Breast epithelium (tissue), 4 donors: Measurements from ENCODE around the gene CALU. TPM values are rescaled to one million over a fixed set of nuclear protein-coding genes. Genes with fewer than 3 reads are reported as not detected.

Experiments used
- DNase-seq, 2 donors: peaks; one replicate each; pipeline ENCODE4 v3.0.0-alpha.2; 2019; ENCODE audit warnings: low spot score in 2 of 2
- H3K27ac ChIP-seq, 2 donors: fragments of 200-600 bp; sonication (generic) in 1 of 2; one replicate each; pipeline ENCODE4 v1.5.1; 2016 to 2019; ENCODE audit warnings: mild to moderate bottlenecking in 1 of 2
- H3K27me3 ChIP-seq, 2 donors: fragments of 200-600 bp; sonication (generic) in 1 of 2; one replicate each; pipeline versions ENCODE4 v1.5.1 to v1.6.0; 2017 to 2019; ENCODE audit warnings: control low read depth in 1 of 2, mild to moderate bottlenecking in 1 of 2
- H3K36me3 ChIP-seq: fragments of 200-600 bp; one replicate; pipeline ENCODE4 v1.5.1; 2019
- H3K4me1 ChIP-seq, 2 donors: fragments of 200-600 bp; sonication (generic); one replicate each; pipeline ENCODE4 v1.5.1; 2016 to 2019; ENCODE audit warnings: control low read depth in 1 of 2
- H3K4me3 ChIP-seq, 3 donors: fragments of 200-600 bp; sonication (generic); 1 replicate in 2 of 3; 2 replicates in 1 of 3; pipeline ENCODE4 v1.5.1; 2016 to 2019; ENCODE audit warnings: mild to moderate bottlenecking in 3 of 3, moderate library complexity in 2 of 3
- H3K9me3 ChIP-seq, 2 donors: fragments of 200-600 bp; sonication (generic) in 1 of 2; one replicate each; pipeline ENCODE4 v1.5.1; 2016 to 2019; ENCODE audit warnings: control low read depth in 1 of 2
- POLR2A ChIP-seq: fragments of 450-650 bp; IDR thresholded peaks from one replicate; pipeline ENCODE4 v1.6.1; 2016; ENCODE audit warnings: antibody characterized with exemption, mild to moderate bottlenecking, moderate library complexity
- POLR2AphosphoS5 ChIP-seq, 3 donors: sonication (generic); formaldehyde crosslinking; IDR thresholded peaks; one replicate each; pipeline ENCODE4 v1.6.1; 2017; ENCODE audit warnings: antibody characterized with exemption in 3 of 3
- intact Hi-C: fragments of 100-400 bp; cut with DNase I; formaldehyde crosslinking; loops from one replicate; pipeline ENCODE4 v1.15.1; 2023; ENCODE audit warnings: low total_unique reads
- total RNA-seq, 3 donors: library from RNA; depleted of rRNA; stranded (reverse); fragments of >200 nt; gene quantifications; one replicate each; pipeline ENCODE4 v1.1.0, GENCODE V29; 2016
- TF ChIP-seq, protein P1 (sequence below), 3 donors: fragments of 450-650 bp; IDR thresholded peaks; one replicate each; pipeline ENCODE4 v1.5.1; 2016 to 2017; ENCODE audit warnings: antibody characterized with exemption in 3 of 3, mild to moderate bottlenecking in 3 of 3, moderate library complexity in 3 of 3

The CALU gene
- total RNA-seq, 3 donors from 2014 or later, result 79.3 to 124 (median 104) TPM

- Histone ChIP-seq H3K4me3 (no peak overlapping the region), H3K27me3 (no peaks in the 10 kb centered on the region), H3K36me3 (no peaks in the 10 kb centered on the region), H3K4me1 (no peaks in the 10 kb centered on the region), H3K9me3 (no peaks in the 10 kb centered on the region), H3K27ac (no peak overlapping the region)
- intact Hi-C loops, result loop anchor here (5.0 kb wide), 1 partner anchor 868 kb away; no protein-coding TSS in a partner anchor
- TF ChIP-seq POLR2A (no peak), POLR2AphosphoS5 (IDR thresholded peaks at IDR 0.05) (no peak)
- TF ChIP-seq, protein P1, sequence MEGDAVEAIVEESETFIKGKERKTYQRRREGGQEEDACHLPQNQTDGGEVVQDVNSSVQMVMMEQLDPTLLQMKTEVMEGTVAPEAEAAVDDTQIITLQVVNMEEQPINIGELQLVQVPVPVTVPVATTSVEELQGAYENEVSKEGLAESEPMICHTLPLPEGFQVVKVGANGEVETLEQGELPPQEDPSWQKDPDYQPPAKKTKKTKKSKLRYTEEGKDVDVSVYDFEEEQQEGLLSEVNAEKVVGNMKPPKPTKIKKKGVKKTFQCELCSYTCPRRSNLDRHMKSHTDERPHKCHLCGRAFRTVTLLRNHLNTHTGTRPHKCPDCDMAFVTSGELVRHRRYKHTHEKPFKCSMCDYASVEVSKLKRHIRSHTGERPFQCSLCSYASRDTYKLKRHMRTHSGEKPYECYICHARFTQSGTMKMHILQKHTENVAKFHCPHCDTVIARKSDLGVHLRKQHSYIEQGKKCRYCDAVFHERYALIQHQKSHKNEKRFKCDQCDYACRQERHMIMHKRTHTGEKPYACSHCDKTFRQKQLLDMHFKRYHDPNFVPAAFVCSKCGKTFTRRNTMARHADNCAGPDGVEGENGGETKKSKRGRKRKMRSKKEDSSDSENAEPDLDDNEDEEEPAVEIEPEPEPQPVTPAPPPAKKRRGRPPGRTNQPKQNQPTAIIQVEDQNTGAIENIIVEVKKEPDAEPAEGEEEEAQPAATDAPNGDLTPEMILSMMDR (IDR thresholded peaks at IDR 0.05), result no peak
- no peak for DNase-seq
These were observed 60.3 kb downstream of the CALU start for GRCh38 chr7:128799451-128799850.

DNA sequence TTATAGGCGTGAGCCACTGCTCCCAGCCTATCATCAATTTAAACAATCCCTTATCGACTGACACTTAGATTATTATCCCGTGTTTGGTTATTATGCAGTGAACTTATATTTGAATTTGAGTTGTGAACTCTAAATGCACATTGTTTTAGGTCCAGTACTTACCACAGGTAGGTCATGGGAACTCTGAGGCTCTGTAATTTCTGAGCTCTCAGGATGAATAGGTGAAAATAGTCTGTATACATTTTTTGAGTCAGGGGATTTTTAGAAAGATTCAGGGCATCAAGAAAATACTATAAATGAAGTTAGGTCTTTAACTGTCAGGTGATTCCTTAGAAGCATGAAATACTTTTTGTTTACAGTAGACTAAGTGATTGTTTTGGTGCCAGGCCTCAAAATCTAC, 61.4 kb downstream of the CALU start:
- Histone ChIP-seq H3K4me3 (no peak overlapping the region), H3K9me3 (no peaks in the 10 kb centered on the region), H3K4me1 (no peaks in the 10 kb centered on the region), H3K27me3 (no peaks in the 10 kb centered on the region), H3K36me3 (no peaks in the 10 kb centered on the region), H3K27ac (no peak overlapping the region)
- intact Hi-C loops, result no loop called here
- no peak for TF ChIP-seq POLR2AphosphoS5 (IDR thresholded peaks at IDR 0.05)
- TF ChIP-seq POLR2A, result no peak
- TF ChIP-seq, protein P1 (IDR thresholded peaks at IDR 0.05), result no peak
- no peak for DNase-seq

GRCh38 chr7:128801003-128801402, 61.8 kb downstream of the CALU start:
- Histone ChIP-seq H3K36me3 (no peaks in the 10 kb centered on the region), H3K4me1 (no peaks in the 10 kb centered on the region), H3K27me3 (no peaks in the 10 kb centered on the region), H3K9me3 (no peaks in the 10 kb centered on the region), H3K4me3 (no peak overlapping the region), H3K27ac (no peak overlapping the region)
- intact Hi-C loops, result no loop called here
- TF ChIP-seq POLR2A, result no peak
- no peak for DNase-seq

DNA sequence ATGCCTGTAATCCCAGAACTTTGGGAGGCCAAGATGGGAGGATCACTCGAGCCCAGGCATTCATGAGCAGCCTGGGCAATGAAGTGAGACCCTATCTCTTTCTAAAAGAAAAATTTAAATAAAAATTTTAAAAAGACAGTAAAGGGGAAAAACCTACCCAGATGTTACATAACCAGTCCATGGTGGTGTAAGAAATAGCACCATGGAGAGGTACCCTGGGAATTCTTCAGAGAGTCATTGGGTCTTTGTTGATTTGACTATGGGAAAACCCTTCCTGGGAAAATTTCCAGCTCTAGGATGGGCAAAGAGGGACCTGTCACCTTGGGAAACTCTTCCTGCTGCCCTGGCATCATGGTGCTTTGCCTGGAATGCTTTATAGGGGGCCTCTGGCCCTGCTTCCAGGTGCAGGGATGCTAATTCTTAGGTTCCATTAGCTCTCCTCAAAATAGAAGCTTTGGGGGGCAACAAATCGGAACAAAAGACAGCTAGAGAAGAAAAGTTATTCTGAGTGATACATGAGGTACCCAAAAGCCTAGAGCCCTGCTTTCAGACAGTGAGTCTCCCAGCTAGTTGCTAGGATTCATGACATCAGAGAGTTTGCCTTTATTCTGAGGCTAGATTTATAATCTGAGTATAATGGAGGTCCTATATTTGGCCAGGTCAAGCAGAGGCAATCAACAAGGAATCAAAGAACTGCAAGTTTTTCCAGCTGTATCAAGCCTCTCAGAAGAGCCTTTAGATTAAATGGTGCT, 62.7 kb downstream of the CALU start:
- Histone ChIP-seq H3K4me1 (no peaks in the 10 kb centered on the region), H3K36me3 (no peaks in the 10 kb centered on the region), H3K27me3 (no peaks in the 10 kb centered on the region), H3K4me3 (no peak overlapping the region), H3K27ac (no peak overlapping the region), H3K9me3 (no peaks in the 10 kb centered on the region)
- intact Hi-C loops, result no loop called here
- no peak for TF ChIP-seq POLR2AphosphoS5 (IDR thresholded peaks at IDR 0.05)
- TF ChIP-seq POLR2A, result no peak
- TF ChIP-seq, protein P1 (IDR thresholded peaks at IDR 0.05), result no peak
- DNase-seq, result no peak

DNA sequence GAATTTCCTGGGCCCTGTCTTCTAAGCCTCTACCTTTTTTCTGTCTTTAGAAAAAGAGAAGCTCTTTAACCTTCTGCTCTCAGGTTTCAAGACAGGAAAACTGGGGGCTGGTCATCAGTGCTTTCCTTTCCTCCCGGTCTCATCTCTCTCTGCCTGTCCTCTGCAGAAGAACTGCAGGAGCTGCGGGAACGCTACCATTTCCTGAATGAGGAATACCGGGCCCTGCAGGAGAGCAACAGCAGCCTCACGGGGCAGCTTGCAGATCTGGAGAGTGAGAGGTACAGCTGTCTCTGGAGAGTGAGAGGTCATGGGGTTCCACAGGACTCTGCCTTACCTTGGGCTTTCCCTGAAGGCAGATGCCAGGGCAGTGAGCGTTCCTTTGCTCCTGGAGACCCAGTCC, 65.3 kb downstream of the CALU start:
- Histone ChIP-seq H3K27ac (no peak overlapping the region), H3K36me3 (no peaks in the 10 kb centered on the region), H3K4me3 (no peak overlapping the region), H3K27me3 (no peaks in the 10 kb centered on the region), H3K4me1 (no peaks in the 10 kb centered on the region), H3K9me3 (no peaks in the 10 kb centered on the region)
- no peak for TF ChIP-seq POLR2AphosphoS5 (IDR thresholded peaks at IDR 0.05)
- TF ChIP-seq POLR2A, result no peak
- TF ChIP-seq, protein P1 (IDR thresholded peaks at IDR 0.05), result no peak
- intact Hi-C loops, result no loop called here
- no peak for DNase-seq
